Left lung (tissue), 10 donors: Measurements from ENCODE around the gene LRIG1. TPM values are rescaled to one million over a fixed set of nuclear protein-coding genes. Genes with fewer than 3 reads are reported as not detected.

Experiments
- ATAC-seq: fragments of 200-7000 bp; cut with Tn5 transposase; one replicate; pipeline ENCODE4 v1.9.1; 2020; ENCODE audit warnings: moderate library complexity
- DNase-seq, 4 donors: peaks; one replicate each; pipeline ENCODE4 v3.0.0-alpha.2; 2013 to 2020
- H3K27ac ChIP-seq, 2 donors: fragments of 200-600 bp; sonication (generic) in 1 of 2; one replicate each; pipeline versions ENCODE4 v1.5.0 to v1.8.0; 2020 to 2021
- H3K27me3 ChIP-seq, 2 donors: fragments of 200-600 bp; sonication (generic) in 1 of 2; one replicate each; pipeline versions ENCODE4 v1.5.0 to v1.8.0; 2020 to 2021
- H3K36me3 ChIP-seq, 2 donors: fragments of 200-600 bp; sonication (generic) in 1 of 2; one replicate each; pipeline versions ENCODE4 v1.5.0 to v1.8.0; 2020 to 2021
- H3K4me1 ChIP-seq, 2 donors: fragments of 200-600 bp; one replicate each; pipeline ENCODE4 v1.8.0; 2021
- H3K4me3 ChIP-seq, 2 donors: fragments of 200-600 bp; sonication (generic) in 1 of 2; one replicate each; pipeline versions ENCODE4 v1.5.0 to v1.8.0; 2020 to 2021; ENCODE audit warnings: mild to moderate bottlenecking in 1 of 2
- H3K9me3 ChIP-seq, 2 donors: fragments of 200-600 bp; sonication (generic) in 1 of 2; one replicate each; pipeline versions ENCODE4 v1.5.0 to v1.8.0; 2020 to 2021
- intact Hi-C, 2 donors: fragments of 100-400 bp; cut with DNase I; formaldehyde crosslinking; loops; one replicate each; pipeline versions ENCODE4 v1.11.2 to v1.14.2; 2022
- polyA plus RNA-seq, 6 donors: library from polyadenylated mRNA; unstranded; fragments of 120-200 nt; gene quantifications; one replicate each; pipeline ENCODE4 v1.2.1, GENCODE V29; 2013; ENCODE audit not compliant: insufficient read length in 6 of 6
- total RNA-seq, 2 donors: library from RNA; stranded (reverse); fragmentation: NEBNext Ultra II Directional; extraction: Animal tissue kit (Norgen Biotek cat#: 25700); gene quantifications; one replicate each; pipeline ENCODE4 v1.2.1, GENCODE V29; 2021
- TF ChIP-seq, protein P1 (sequence below), 2 donors: fragments of 200-600 bp; sonication (generic) in 1 of 2; IDR thresholded peaks; one replicate each; pipeline versions ENCODE4 v1.5.0 to v1.8.0; 2021; ENCODE audit warnings: antibody characterized with exemption in 2 of 2
- donor health status: DM: no; HTN: yes; CAD: no.
- donor health status: DM: no; HTN: no; CAD: no.

The LRIG1 gene
- total and polyA plus RNA-seq, 8 donors, result 32.6 to 42.7 (median 35.7) TPM

DNA sequence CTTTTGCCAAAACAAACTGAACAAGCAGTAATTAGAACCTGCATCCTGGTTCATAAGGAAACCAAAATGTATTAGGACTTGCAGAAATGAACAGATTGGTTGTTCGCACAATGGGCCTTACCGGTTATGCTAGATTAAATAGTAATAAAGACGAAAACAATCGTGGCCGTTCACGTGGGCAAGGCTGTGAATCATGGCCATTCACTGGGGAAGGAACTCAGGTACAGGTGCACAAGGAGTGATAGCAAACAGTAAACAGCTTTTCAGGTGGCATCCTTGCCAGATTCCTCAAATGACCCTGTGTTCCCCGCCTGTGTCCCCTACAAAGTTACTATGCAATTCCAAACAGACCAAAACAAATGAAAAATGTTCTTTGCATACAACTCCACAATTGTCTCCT is 8.2 kb downstream of the LRIG1 start:
- Histone ChIP-seq H3K27me3 (no peaks in the 10 kb centered on the region), H3K9me3 (no peaks in the 10 kb centered on the region), H3K4me1 (peaks cover 39 to 68% of the 10 kb centered on the region in 2 donors), H3K27ac (peak overlapping the region; percentile 45), H3K4me3 (no peak overlapping the region), H3K36me3 (no peaks in the 10 kb centered on the region)
- TF ChIP-seq, protein P1, sequence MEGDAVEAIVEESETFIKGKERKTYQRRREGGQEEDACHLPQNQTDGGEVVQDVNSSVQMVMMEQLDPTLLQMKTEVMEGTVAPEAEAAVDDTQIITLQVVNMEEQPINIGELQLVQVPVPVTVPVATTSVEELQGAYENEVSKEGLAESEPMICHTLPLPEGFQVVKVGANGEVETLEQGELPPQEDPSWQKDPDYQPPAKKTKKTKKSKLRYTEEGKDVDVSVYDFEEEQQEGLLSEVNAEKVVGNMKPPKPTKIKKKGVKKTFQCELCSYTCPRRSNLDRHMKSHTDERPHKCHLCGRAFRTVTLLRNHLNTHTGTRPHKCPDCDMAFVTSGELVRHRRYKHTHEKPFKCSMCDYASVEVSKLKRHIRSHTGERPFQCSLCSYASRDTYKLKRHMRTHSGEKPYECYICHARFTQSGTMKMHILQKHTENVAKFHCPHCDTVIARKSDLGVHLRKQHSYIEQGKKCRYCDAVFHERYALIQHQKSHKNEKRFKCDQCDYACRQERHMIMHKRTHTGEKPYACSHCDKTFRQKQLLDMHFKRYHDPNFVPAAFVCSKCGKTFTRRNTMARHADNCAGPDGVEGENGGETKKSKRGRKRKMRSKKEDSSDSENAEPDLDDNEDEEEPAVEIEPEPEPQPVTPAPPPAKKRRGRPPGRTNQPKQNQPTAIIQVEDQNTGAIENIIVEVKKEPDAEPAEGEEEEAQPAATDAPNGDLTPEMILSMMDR (IDR thresholded peaks at IDR 0.05), result no peak
- ATAC-seq (peak; percentile 66), DNase-seq (no peak)
- intact Hi-C loops, result no loop called here

DNA sequence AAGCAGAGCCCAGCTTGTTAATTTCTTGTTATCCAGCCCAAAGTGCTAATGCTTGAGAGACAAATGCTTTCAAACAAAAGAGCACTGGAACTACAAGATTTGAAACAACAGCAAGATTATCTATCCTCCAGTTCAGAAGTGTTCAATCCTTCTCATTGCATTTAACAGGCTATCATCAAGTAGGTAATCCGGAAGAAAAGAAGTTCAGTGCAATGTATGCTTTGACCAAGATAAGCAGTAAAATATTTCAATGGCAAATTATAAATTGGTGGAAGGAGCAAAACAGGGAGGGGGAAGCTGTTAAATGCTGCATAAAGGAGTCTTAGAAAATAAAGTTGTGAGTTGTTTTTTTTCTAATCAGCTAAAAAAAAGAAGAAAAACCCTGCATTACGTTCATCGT is 8.8 kb downstream of the LRIG1 start:
- ATAC-seq (no peak), DNase-seq (no peak)
- Histone ChIP-seq H3K27ac (peak overlapping the region; percentile 35 to 45), H3K36me3 (no peaks in the 10 kb centered on the region), H3K27me3 (no peaks in the 10 kb centered on the region), H3K4me3 (no peak overlapping the region), H3K9me3 (no peaks in the 10 kb centered on the region), H3K4me1 (peaks cover 39 to 68% of the 10 kb centered on the region in 2 donors)
- intact Hi-C loops, result no loop called here
- TF ChIP-seq, protein P1 (IDR thresholded peaks at IDR 0.05), result no peak

DNA sequence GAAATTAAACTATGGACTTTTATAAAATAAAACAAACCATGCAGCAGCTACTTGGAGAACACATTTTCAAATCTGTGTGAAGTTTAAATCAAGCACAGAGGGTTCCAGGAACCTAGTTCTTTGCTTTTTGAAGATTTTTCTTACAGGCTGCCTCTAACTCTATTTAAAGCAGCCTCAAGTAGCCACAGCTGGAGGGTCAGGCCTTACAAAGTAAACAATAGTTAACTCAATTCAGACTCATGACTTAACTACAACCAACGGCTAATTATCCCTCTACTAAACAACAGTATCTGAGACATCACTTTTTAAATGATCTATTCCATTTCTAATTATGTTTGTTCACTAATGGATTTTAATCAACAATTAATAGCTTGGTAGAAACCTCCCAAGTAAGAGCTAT is 9.8 kb downstream of the LRIG1 start:
- H3K4me1 ChIP-seq, result peaks cover 45 to 66% of the 10 kb centered on the region in 2 donors
- DNase-seq (peak in 1 of 4 donors; percentile 63), ATAC-seq (peak; percentile 58)
- no peaks in the 10 kb centered on the region for H3K36me3 ChIP-seq
- H3K9me3 ChIP-seq, result no peaks in the 10 kb centered on the region
- intact Hi-C loops, result no loop called here
- no peak overlapping the region for H3K4me3 ChIP-seq
- peak overlapping the region; percentile 45 to 61 for H3K27ac ChIP-seq
- H3K27me3 ChIP-seq, result no peaks in the 10 kb centered on the region
- TF ChIP-seq, protein P1 (IDR thresholded peaks at IDR 0.05), result no peak

DNA sequence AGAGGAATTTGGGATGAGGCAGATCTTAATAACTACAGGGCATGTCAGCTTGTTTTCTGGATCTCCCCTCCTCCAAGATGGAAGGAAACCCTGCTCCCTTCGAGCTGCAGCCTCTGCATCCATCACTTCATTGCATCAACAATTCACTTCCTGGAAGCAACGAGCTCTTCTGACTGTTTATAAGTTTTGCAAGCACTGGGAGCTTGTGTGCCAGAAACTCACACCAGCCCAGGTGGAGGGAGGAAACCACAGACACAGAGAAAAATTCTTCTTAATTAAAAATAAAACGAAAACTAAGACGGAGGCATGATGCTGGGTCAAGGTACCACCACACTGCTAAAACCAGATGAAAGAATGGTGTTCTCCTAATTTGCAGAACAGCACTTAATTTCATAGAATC is 10.6 kb downstream of the LRIG1 start:
- TF ChIP-seq, protein P1 (IDR thresholded peaks at IDR 0.05), result no peak
- Histone ChIP-seq H3K4me3 (no peak overlapping the region), H3K36me3 (no peaks in the 10 kb centered on the region), H3K27ac (peak overlapping the region; percentile 45 to 61), H3K9me3 (no peaks in the 10 kb centered on the region), H3K4me1 (peaks cover 39 to 64% of the 10 kb centered on the region in 2 donors), H3K27me3 (no peaks in the 10 kb centered on the region)
- DNase-seq (peak in 1 of 4 donors; percentile 62), ATAC-seq (peak; percentile 57)
- intact Hi-C loops, result no loop called here

GRCh38 chr3:66489581-66489980 is 11.2 kb downstream of the LRIG1 start:
- H3K36me3 ChIP-seq, result no peaks in the 10 kb centered on the region
- peak overlapping the region in 1 of 2 donors; percentile 45 for H3K27ac ChIP-seq
- H3K27me3 ChIP-seq, result no peaks in the 10 kb centered on the region
- no peaks in the 10 kb centered on the region for H3K9me3 ChIP-seq
- TF ChIP-seq, protein P1 (IDR thresholded peaks at IDR 0.05), result no peak
- DNase-seq, result no peak
- no peak for ATAC-seq
- no peak overlapping the region for H3K4me3 ChIP-seq
- intact Hi-C loops, result no loop called here
- peaks cover 39 to 67% of the 10 kb centered on the region in 2 donors for H3K4me1 ChIP-seq
